ENCODE data around the gene PLXDC2.

DNA sequence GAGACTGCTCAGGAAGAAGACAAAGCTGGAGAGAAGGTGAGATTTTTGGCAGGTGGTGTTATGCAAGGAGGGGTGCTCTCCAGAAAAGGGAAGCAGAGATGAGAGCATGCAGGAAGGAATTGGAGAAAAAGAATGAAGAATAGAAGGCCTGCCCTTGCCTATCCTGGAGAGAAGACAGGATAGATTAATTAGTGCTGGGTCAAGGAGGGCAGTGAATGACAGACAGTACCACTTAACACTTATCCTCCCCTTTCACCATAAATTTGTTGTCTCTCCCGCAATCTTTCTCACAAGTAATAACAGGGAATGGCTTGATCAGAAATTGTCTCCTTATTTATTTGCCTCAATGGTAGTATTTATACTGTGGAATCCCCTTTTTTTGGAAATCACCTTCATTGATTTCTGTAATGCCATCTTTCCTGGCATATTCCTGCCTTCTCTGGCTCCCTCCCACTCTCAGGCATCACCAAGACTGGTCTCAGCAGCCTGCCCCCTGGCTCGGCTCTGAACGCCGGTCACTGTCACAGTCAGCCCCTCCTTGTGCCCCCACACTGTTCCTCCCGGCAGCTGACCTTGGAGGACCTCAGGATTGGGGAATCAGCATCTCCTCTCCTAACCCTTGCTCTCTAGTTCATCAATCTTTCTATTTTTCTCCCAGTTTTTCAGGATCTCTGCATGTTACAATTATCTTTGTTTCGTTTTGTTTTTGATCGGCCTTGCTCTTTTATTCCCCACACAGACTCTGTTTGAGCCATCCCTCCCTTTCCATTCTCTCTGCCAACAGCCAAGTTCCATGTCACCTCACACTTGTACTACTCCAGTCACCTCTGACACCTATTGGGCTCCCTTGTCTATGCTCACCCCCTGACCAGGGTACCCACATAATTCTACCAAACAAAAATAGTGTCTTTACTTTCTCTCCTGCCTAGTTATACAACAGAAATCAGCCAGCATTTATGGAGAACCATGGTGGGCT, 294.2 kb downstream of the PLXDC2 start:
- TF ChIP-seq, protein P1, sequence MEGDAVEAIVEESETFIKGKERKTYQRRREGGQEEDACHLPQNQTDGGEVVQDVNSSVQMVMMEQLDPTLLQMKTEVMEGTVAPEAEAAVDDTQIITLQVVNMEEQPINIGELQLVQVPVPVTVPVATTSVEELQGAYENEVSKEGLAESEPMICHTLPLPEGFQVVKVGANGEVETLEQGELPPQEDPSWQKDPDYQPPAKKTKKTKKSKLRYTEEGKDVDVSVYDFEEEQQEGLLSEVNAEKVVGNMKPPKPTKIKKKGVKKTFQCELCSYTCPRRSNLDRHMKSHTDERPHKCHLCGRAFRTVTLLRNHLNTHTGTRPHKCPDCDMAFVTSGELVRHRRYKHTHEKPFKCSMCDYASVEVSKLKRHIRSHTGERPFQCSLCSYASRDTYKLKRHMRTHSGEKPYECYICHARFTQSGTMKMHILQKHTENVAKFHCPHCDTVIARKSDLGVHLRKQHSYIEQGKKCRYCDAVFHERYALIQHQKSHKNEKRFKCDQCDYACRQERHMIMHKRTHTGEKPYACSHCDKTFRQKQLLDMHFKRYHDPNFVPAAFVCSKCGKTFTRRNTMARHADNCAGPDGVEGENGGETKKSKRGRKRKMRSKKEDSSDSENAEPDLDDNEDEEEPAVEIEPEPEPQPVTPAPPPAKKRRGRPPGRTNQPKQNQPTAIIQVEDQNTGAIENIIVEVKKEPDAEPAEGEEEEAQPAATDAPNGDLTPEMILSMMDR (IDR thresholded peaks at IDR 0.05), result no peak
- TF ChIP-seq POLR2A (IDR thresholded peaks at IDR 0.05), result no peak

All from vagina (tissue), 2 donors.